Activated T-cell treated with anti-CD3 and anti-CD28 coated beads, Interleukin-2, amount 50 U/mL, for 48 hours (primary cell): Measurements from ENCODE around the gene AMBRA1.

Experiments
- DNase-seq, 2 experiments: peaks; one replicate each; pipeline ENCODE4 v3.0.0-alpha.2; 2020

Gene AMBRA1

GRCh38 chr11:46593550-46594373 lies at the start of gene AMBRA1:
Gene AMBRA1, minus strand, starts transcription at chr11:46594023. Its CDS starts 45,643 bp downstream, at chr11:46548380.
- DNase-seq = peak; percentile 94

- no peak for DNase-seq
These were observed 49.7 kb upstream of the AMBRA1 start for GRCh38 chr11:46643531-46643930.

GRCh38 chr11:46642627-46643335 lies 49.0 kb upstream of the AMBRA1 start:
- no peak for DNase-seq

GRCh38 chr11:46641639-46642038 lies 47.8 kb upstream of the AMBRA1 start:
- no peak for DNase-seq

- DNase-seq = no peak
These were observed 46.4 kb upstream of the AMBRA1 start for GRCh38 chr11:46640036-46640788.

GRCh38 chr11:46639197-46639839 lies 45.5 kb upstream of the AMBRA1 start:
- no peak for DNase-seq

- no peak for DNase-seq
These were observed 43.7 kb upstream of the AMBRA1 start for GRCh38 chr11:46637546-46637945.

- no peak for DNase-seq
These were observed 41.8 kb upstream of the AMBRA1 start for GRCh38 chr11:46635557-46636139.

GRCh38 chr11:46633291-46634217 lies 39.7 kb upstream of the AMBRA1 start:
- no peak for DNase-seq

GRCh38 chr11:46632502-46632901 lies 38.7 kb upstream of the AMBRA1 start:
- DNase-seq = no peak

GRCh38 chr11:46631676-46632075 lies 37.9 kb upstream of the AMBRA1 start:
- DNase-seq = no peak

GRCh38 chr11:46630237-46630636 lies 36.4 kb upstream of the AMBRA1 start:
- no peak for DNase-seq

- DNase-seq = no peak
These were observed 35.1 kb upstream of the AMBRA1 start for GRCh38 chr11:46628961-46629360.

GRCh38 chr11:46625406-46625805 lies 31.6 kb upstream of the AMBRA1 start:
- DNase-seq = no peak

- no peak for DNase-seq
These were observed 25.0 kb upstream of the AMBRA1 start for GRCh38 chr11:46618837-46619236.

- DNase-seq = no peak
These were observed 24.1 kb upstream of the AMBRA1 start for GRCh38 chr11:46617972-46618314.

GRCh38 chr11:46617134-46617971 lies 23.5 kb upstream of the AMBRA1 start, which contains the start of the genes ATG13 and HARBI1:
Gene ATG13, plus strand, starts transcription at chr11:46617553. Its CDS starts 26,739 bp downstream, at chr11:46644292.
Gene HARBI1, minus strand, starts transcription at chr11:46617227. Its CDS starts 990 bp downstream, at chr11:46616237.
- DNase-seq = peak; percentile 92 to 95

- DNase-seq = no peak
These were observed 22.8 kb upstream of the AMBRA1 start for GRCh38 chr11:46616551-46617133.

- no peak for DNase-seq
These were observed 21.9 kb upstream of the AMBRA1 start for GRCh38 chr11:46615756-46616155.

- no peak for DNase-seq
These were observed 18.5 kb upstream of the AMBRA1 start for GRCh38 chr11:46612326-46612725.
